ENCODE data around the gene GAN.

The GAN gene

DNA sequence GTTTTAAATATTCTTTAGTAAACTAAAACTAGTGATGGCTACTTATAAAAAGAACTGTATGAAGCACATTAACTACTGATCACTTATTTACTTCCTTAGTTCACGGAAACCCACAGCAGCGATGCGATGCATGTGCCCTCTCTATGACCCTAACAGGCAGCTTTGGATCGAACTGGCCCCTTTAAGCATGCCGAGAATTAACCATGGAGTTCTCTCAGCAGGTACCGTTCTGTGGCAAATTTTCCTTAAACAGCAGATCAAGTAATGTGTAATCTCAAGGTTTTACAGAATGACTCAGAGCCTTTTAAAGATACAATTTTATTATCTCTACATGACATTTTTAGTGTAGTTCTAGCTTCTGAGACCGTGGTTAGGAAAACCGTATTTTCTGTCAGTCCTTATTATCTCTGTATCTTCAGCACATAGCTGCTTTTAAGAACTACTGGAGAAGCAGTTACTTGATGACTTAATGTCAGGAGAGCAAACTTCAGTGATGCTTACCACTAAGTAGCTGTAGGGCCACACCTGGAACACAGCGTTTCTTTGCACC lies 43.0 kb downstream of the GAN start:
- peak; percentile 4 for DNase-seq (ENCODE audit: low read depth)

DNA sequence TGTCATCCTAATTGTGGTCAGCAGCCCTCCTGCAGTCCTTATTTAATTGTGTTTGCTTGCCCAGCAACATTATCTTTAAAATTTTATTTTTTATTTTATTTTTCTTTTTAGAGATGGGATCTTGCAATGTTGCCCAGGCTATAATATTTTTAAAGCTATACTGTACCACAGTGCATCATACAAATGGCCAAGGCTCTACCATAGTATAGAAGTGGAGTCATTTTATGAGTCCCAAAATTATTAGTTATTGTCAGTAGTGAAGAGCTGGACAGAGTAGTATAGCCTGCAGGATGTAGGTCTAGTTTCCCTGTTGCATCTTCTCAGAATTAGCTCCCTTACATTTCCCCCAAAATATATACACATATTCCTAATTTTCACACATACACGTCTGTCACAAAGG lies 44.1 kb downstream of the GAN start:
- DNase-seq (ENCODE audit: low read depth) = no peak

DNA sequence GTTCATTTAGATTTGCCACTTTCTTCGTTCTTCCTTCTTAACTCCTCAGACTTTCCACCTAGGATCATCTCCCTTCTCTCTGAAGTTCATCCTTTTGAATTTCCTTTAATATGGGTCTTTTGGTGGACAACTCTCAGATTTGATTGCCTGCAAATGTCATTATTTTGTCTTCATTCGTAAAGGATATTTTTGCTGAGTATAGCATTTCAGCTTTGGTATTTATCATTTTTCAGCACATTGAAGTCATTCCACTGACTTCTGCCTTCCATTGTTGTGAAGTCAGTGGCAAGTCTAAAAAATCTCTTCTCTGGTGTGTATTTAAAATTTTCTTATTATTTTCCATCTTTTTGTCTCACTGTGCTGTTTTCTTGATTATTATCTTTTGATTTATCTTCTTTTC lies 45.4 kb downstream of the GAN start:
- DNase-seq (ENCODE audit: low read depth) = no peak

DNA sequence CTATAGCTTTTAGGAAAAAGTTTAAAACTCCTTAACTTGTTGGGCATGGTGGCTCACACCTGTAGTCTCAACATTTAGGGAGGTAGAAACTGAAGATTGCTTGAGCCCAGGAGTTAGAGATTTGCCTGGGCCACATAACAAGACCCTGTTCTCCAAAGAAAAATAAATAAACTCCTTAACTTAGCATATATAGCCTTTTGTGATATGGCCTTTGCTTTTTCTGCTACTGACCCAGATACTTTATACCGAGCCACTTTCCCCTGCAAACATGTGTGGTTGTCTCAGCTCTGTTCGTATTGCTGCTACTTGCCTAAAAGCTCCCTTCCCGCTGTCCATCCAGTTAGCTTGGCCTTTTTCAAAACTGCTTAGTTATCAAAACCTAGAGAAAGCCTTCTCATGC lies 51.0 kb downstream of the GAN start:
- no peak for DNase-seq (ENCODE audit: low read depth)

DNA sequence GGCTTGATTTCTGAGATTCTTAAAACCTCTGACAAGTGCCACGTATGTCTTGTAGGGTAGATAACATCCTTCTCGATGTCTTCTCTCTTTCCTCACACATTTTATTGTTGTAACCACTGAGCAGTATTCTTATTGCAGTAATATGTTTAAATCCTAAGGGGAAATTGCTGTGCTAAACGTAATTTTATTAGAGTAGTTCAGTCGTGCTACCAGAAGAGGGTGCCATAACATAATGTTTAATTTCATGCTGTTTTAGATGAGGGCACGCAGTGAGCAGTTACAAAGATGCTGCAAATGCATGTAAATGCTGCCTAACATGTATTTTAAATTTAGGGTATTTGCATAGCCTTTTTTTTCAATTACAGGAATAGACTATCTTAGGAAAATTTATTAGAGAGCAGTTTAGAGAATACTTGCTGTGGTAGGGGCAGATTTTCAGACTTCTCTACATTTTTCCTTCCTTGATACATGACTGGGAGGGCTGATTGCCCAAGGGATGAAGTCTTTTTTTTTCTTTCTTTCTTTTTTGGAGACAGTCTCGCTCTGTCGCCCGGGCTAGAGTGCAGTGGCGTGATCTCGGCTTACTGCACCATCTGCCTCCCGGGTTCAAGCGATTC lies 51.7 kb downstream of the GAN start:
- DNase-seq (ENCODE audit: low read depth) = peak; percentile 48

DNA sequence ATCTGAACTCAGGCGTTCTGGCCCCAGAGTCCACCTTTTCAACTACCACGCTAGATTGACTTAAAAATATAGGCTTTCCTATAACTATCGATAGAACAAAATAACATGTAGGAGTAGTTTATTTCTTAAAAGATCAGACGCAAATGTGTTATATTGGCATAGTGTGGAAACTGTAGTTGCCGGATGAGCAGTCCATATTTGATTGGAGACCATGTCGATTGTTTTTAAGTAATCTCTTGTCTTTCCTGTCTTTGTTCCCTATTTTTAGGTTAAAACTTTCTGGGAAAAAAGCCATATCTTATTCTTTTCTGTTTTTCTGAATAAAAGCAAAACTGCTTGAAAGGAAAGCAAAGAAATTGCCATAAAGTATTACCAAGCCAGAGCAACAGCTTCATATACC lies 53.1 kb downstream of the GAN start:
- DNase-seq (ENCODE audit: low read depth) = no peak

DNA sequence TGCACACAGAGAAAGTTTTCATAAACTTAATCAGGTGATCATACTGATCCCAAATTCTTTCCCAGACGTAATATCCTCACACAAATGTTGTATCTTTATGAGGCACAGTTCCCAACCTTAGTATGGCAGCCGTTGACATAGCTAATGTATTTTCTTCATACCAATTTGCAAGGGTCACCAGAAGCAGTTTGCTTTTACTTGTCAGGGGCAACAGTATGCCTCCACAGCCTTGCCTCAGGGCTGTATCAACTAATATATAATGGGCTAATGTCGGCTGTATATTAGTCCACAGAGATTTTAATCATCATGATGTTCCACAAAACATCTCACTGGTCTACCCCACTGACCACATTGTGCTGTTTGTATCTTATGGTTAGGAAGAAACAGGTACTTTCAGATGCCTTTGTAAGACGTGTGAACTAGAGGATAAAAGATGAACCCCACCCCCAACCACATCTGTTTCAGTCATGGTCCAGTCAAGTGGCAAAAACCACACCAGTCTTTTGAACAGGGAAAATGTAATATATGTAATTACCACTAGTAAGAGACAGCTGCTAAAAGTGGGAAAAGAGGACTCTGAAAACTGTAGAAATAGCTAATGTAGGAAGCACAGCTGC lies 55.2 kb downstream of the GAN start:
- DNase-seq (ENCODE audit: low read depth) = no peak

DNA sequence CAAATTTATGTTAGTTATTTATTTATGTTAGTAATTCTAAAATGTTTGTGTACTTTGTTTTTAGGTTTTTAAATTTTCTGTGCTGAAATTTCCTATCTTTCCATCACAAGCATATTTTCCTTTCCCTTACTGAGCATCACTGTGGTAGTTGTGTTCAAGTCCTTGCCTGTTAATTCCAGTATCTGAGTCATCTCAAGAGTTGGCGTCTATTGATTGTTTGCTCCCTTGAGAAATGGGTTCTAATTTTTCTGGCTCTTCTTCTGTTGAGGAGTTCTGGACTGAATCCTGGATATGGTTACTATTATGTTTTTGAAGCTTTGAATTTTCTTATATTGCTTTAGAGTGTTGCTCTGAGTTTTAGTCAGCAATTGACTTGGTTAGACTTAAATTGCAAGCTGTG lies 56.3 kb downstream of the GAN start:
- no peak for DNase-seq (ENCODE audit: low read depth)

DNA sequence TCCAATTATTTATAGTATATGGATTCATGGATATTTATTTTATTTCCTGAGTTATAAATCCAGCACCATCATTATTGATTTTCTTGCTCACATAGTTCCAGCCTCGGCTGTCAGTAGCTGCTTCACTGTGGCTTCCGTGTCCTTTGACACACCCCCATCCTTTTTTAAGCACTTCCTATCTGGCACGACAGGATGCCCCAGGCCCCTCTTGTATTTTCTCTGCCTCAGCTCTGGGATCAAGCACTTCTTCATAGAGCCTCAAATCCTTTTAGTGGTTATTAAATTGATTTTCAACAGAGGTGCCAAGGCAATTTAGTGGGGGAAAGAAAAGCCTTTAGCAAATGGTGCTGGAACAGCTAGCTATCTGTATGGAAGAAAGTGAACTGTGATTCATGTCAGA lies 59.8 kb downstream of the GAN start:
- no peak for DNase-seq (ENCODE audit: low read depth)

DNA sequence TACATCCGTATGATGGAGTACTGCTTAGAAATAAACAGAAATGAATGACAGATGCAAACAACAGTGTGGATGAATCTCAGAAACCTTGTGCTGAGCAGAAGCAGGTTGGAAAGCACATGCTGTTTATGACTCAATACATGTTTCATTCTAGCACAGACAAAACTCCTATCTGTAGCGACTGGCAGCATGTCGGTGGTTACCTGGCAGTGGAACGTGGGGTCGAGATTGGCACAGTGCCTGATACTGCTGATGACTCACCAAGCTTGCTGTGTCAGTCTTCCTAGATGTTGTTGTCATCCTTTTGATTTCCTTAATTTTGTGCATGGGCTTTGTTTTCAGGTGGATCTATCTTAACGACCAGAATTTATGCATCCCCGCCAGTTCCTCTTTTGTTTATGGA lies 62.1 kb downstream of the GAN start:
- DNase-seq (ENCODE audit: low read depth) = peak; percentile 47

DNA sequence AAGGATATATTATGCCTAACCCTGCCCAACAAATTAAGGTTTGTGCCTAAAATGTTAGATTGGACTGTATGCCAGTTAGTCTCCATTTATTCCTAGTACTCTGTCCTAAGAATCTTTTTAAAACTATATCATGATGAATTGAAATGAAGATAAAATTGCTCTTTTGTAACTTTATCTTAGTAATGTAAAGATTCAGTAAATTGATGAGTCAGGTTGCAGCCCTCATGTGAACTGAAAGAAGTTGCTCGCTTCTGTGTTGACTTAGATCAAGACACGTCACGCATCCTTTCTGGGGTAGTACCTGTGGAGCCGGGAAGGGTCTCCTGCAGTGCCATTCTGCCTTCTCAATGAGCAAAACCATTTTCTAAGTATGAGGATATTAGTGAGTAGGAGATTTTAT lies 63.3 kb downstream of the GAN start:
- DNase-seq (ENCODE audit: low read depth) = no peak

DNA sequence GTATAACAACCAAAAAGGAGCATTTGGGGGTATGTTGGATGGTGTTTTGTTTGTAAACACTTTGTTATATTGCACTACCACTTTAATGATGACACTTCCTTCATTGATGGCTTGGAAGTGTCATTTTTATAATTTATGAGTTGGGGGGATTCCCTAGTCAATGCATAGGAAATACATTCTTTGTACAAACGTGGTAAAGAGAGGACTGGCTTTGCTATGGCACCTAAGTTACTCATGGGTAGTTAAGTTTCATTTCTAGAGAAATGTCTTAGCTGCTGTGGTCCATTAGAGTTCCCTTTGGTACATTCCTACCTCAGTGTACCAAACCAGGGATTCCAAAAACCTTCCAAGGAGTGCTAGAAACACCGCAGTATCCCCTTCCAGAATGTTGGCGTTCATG lies 66.2 kb downstream of the GAN start:
- DNase-seq (ENCODE audit: low read depth) = no peak

DNA sequence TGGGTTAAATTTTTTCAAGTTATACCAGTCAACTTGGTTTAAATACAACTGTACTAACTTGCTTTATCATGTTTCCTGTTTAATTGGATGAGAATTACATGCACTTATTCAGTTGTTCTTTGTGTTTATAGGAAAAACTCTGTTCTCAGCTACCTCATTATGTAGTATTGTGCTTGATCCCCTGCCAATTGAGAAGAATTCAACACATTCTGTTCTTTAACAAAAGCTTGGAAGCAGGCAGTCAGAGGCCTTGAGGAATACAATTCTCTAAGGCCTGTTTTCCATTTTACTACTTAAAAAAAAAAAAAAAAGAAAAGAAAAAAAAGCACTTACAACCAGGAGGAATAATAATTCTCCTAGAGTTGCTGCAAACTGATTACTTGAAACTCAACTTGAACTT lies 69.2 kb downstream of the GAN start:
- DNase-seq (ENCODE audit: low read depth) = peak; percentile 71

DNA sequence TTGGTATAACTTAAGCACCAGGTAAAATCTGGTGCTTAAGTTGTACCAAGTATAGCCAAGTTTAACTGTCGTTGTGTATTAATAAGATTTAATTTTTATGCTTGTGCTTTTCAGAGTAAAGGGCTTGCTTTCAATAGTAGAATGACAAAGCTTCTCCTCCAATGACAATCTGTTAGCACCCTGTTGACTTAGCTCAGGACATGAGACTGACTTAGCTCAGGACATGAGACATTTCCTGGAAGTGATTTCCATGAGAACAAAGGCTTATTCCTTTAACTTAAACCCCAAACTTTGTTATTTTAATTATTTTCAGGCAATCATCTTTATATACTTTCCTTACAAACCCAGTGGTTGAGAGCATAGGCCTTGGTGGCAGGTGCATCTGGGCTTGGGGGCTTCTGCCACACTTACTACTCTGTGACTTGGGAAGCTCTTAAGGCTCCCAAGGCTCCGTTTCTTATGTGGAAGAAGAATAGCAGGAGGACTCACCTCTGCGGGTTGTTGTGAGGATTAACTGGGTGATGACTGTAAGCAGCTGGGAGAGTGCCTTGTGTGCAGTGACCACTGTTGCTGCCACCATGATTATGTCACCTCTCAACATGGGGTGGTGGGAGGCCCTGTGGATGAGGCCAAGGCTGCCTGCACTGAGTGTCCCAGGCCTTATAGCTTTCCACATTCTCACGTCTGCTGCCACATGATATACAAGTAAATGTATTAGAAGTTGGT lies 70.4 kb downstream of the GAN start:
- DNase-seq (ENCODE audit: low read depth) = no peak

DNA sequence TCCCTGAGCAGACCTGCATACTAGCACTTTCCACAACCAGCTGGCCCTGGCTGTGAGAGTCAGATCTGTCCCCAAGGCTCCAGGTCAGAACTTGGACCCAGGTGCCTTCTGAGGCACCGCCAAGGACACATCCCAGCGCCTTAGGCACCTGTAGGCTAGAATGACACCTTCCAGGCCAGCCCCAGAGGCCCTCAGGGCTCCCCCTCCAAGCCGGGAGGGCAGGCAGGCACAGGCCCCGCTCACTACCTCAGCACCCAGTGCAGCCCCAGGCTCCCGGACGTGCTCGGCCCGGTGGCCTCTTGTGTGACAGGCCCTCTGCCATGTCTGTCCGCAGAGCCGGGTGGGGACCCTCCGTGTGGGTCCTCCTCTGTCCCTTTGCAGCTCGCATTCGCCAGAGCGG lies 73.6 kb downstream of the GAN start:
- no peak for DNase-seq (ENCODE audit: low read depth)

DNA sequence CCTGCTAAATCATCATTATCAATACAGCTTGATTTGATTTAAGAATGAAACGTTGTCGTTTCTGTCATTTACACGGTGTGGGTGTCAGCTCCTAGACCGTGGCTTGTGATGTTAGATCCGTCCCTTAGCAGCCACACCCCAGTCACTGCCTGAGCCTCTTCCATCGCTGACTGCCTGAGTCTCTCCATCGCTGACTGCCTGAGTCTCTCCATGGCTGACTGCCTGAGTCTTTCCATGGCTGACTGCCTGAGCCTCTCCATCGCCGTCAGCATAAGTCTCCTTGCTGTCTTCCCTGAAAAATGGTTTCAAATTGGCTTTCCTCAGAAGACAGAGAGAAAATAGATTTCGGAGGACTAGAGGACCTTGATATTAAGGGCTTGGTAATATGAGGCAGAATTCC lies 76.1 kb downstream of the GAN start:
- DNase-seq (ENCODE audit: low read depth) = no peak

DNA sequence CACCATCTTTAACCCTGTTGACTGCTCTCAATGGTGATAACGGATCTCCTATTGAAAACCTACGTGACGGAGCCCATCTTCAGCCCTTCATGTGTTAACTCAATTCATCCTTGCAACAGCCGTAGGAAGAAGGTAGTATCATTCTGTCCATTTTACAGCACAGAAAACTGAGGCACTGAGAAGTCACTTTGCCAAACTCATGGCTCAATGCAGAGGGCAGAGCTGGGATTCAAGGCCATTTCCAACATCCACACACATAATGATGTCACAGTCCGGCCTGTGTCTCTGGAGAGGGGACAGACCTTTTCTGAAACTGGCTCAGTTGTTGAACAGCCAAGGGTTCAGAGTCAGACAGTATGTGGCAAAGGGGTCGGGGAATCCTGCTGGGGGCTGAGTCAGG lies 77.2 kb downstream of the GAN start:
- DNase-seq (ENCODE audit: low read depth) = no peak

DNA sequence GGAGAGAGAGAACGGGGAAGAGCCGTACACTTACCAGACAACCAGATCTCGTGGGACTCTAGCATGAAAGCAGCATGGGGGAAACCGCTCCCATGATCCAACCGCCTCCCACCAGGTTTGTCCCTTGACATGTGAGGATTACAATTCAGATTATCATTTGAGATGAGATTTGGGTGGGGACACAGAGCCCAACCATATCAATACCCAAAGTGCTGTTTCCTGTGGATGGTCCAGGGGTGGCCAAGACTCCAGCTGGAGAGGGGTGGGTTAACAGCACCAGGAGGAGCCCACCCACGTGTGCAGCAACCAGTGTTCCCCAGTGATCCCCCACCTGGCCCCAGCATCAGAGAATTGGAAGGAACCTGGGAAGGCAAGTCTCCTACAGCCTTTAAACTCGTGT lies 79.7 kb downstream of the GAN start:
- DNase-seq (ENCODE audit: low read depth) = no peak

DNA sequence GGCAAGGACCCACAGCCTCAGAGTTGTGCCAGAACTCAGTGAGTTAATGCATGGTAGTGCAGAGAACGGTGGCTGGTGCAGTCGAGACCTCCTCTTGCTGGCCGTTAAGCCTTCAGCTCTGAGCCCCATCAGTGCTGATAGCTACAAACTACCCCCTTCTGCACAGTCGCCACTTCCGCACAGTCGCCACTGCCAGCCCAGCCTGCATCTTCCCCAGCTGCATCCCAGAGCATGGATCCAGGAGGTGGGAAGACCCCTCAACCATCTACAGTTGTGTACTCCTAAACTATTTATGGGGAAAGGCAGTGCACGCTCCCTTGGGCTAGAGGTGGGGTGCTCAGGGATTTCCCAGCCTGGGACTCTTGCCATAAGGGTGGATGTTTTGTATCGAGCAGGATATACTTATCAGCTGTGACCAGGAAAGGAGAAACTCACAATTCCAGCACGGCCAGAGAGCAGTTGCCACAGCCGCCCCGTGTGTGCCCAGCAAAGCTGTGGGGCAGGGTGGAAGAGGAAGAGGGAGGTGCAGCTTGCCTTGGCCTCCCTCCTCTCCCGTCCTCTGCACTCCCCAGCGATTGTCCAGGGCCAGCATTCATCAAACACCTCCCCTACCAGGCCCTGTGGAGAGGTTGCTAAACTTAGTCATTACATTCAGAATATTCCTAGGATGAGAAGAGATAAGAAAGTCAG lies 80.3 kb downstream of the GAN start:
- DNase-seq (ENCODE audit: low read depth) = no peak

DNA sequence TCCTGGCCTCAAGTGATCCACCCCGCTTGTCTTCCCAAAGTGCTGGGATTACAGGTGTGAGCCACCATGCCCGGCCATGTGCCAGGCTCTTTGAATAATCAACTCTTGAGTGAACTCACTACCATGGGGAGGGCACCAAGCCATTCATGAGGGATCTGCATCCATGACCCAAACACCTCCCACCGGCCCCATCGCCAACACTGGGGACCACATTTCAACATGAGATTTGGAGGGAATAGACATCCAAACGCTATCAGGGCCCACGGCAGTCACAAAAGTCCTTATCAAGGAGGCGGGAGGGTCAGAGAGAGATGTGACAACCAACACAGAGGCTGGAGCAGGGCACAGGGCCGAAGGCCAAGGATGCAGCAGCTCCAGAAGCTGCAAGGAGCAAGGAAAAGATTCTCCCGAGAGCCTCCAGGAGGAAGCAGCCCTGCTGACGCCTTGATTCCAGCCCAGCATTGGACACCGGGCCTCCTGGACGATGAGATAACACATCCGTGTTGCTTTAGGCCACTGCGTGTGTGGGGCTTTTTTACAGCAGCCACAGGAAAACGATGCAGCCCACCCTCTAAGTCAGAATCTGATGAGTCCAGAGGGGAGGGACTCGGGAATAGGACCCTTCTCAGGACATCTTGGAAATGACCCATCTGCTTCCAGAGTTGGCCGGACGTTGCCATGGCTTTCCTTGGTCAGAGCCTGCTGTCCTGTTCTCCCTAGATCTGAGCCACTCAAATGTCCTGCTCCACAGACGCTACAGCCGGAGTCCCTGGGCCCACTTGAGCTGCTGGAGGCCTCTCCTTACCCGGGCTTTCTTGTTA lies 82.5 kb downstream of the GAN start:
- DNase-seq (ENCODE audit: low read depth) = no peak

DNA sequence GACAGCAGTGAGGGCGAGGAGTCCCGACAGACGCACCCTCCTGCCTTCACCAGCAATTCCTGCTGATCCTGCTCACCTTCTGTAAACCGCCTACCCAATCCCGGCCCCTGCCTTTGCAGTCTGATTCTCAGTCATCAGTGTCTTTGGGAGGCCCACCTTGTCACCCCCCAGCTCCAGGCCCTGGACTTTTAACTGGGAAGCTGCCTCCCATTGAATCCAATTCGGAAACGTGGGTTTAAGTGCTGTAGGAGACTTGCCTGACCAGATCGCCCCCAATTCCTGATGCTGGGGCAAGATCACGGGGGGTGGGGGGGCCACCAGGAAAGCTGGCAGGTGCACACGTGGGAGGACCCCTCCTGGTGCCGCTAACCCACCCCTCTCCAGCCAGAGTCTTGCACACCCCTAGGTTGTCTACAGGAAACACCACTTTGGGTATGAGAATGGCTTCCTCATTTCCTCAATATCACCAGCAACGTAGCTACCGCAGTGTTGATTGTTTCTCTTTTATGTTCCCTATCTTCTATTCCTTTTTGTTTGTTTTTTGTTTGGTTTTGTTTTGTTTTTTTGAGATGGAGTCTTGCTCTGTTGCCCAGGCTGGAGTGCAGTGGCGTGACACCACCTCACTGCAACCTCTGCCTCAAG lies 83.2 kb downstream of the GAN start:
- DNase-seq (ENCODE audit: low read depth) = no peak

DNA sequence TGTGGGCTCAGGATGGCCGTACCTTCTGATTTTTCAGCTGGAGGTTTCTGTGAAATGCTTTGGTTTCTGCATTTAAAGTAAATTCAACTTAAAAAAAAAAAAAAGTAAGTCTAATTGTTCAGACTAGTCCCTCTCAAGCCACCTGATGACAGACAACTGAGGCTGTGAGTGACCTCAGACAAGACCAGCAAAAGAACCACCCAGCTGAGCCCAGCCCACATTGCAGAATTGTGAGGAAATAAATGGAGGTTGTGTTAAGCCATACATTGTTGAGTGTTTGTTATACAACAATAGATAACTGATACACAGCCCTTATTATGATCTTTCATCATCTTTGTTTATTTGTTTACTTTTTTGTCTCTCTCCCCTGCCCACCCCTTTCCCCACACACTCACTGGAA lies 85.1 kb downstream of the GAN start:
- no peak for DNase-seq (ENCODE audit: low read depth)
